ES-I3 (cell line): ENCODE data around the gene PABPC1L.
A peak's percentile ranks its signal among the peaks of the same experiment; 100 is the strongest.

Experiments used
- H3K36me3 ChIP-seq: 2 replicates; pipeline ENCODE4 v1.6.1; 2013; ENCODE audit warnings: mild to moderate bottlenecking, low read length, control low read depth, moderate library complexity; ENCODE audit not compliant: insufficient read depth
- H3K4me1 ChIP-seq: 2 replicates; pipeline ENCODE4 v1.6.1; 2013; ENCODE audit warnings: mild to moderate bottlenecking, control low read depth, low read length; ENCODE audit not compliant: insufficient read depth
- H3K9ac ChIP-seq: 2 replicates; pipeline ENCODE4 v1.6.1; 2013; ENCODE audit warnings: low read depth, mild to moderate bottlenecking, low read length, moderate library complexity
- H3K9me3 ChIP-seq: 2 replicates; pipeline ENCODE4 v1.6.1; 2013; ENCODE audit warnings: mild to moderate bottlenecking, low read length, moderate library complexity; ENCODE audit not compliant: control insufficient read depth, insufficient read depth

Gene PABPC1L

DNA sequence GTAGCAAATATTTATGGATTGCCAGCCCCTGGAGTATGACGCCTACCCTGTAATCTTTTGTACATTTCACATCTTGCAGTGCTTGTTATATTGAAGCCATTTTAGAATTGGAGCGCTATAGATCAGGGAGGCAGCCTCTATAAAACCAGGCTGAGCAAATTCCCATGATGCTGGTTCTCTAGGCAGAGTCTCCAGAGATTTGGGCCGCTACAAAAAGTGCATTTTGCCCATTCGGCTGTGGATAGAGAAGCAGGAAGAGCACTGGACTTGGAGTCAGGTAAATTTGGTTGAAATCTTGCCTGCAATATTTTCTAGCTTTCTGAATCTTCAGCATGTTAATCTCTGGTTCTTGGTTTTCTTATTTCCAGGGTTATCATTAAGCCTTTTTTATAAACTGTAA lies 22.4 kb upstream of the PABPC1L start:
- no peaks in the 10 kb centered on the region for H3K36me3 ChIP-seq
- peaks cover 10% of the 10 kb centered on the region; the same call in 1 of the 2 replicates for H3K4me1 ChIP-seq
- H3K9ac ChIP-seq: peak overlapping the region; percentile 99
- H3K9me3 ChIP-seq: no peaks in the 10 kb centered on the region

DNA sequence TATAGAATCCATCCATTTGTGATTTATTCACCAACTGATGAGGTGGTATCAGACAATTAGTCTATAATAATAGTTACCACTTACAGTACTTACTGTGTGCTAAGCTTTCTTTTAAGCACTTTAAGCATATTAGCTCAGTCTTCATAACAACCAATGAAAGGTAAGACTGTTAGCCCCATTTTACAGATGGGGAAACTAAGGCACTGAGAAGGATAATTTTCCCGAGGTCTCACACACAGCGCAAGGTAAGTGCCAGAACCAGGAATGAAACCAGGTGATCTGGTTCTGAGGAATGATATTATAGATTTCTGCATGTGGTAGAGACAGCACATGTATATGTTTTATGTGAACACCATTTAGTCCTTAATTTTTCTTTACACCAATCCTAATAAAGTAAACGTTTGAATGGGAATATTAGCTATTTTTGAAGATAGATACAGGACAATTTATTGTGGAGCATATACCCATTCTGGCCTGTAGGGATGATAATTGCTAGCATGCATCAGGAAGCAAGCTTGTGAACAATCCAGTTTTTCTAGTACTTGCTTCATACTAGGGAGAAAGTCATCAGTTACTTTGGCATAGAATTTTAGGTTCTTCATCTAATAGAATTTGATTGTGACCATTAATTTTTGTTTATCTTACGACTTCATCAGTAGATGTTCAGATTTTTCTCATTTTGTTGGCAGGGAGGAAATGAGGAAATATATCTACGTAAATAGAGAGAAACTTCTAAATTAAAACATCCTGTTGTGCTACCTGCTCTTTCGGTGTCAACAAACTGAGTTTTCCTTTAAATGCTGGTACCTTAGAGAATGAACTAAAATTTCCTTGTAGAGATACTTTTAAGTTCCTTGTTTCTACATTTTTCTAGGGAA lies 21.4 kb upstream of the PABPC1L start:
- H3K9ac ChIP-seq: no peak overlapping the region
- no peaks in the 10 kb centered on the region for H3K9me3 ChIP-seq
- H3K4me1 ChIP-seq: peaks cover 10% of the 10 kb centered on the region; the same call in 1 of the 2 replicates
- H3K36me3 ChIP-seq: no peaks in the 10 kb centered on the region

DNA sequence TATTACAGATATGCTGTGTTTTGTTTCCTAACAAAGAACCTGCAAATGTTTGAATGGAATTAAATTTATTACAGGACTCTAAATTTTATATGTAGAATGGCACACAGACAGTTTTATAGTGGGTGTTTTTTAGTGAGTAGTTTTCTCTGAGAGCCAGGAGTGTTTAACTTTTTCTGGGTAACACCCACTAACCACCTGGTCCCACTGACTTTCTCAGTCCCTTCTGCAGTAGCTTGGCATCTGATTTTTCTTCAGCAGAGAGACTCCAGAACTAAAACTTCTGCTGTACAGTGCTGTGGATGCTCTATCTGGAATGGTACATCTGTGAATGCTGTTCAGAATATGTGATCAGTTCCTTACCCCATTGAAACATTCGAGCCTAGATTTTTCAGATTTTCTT lies 18.0 kb upstream of the PABPC1L start:
- no peaks in the 10 kb centered on the region for H3K9me3 ChIP-seq
- H3K4me1 ChIP-seq: peaks cover 22% of the 10 kb centered on the region
- H3K9ac ChIP-seq: no peak overlapping the region
- H3K36me3 ChIP-seq: no peaks in the 10 kb centered on the region

DNA sequence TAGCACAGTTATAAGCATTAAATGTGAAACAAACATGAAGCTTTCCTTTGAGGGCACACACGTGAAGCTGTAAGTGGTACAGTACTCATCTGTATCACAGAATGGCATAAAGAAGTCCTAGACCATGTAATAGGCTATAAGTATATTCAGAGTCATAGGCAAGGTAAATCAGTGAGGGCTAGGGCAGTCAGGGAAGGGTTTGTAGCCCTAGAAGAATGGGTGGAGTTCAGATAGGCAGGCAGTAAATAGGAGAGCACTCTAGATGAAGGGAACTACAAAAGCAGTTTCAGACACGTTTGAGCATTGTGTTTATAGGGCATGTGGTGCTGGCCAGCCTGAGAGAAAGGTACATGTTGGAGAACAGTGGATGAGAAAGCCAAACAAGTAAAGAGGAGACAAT lies 14.9 kb upstream of the PABPC1L start:
- Histone ChIP-seq H3K4me1 (peaks cover 11% of the 10 kb centered on the region; the same call in 1 of the 2 replicates), H3K36me3 (no peaks in the 10 kb centered on the region; the same call in 1 of the 2 replicates), H3K9me3 (no peaks in the 10 kb centered on the region), H3K9ac (no peak overlapping the region)

DNA sequence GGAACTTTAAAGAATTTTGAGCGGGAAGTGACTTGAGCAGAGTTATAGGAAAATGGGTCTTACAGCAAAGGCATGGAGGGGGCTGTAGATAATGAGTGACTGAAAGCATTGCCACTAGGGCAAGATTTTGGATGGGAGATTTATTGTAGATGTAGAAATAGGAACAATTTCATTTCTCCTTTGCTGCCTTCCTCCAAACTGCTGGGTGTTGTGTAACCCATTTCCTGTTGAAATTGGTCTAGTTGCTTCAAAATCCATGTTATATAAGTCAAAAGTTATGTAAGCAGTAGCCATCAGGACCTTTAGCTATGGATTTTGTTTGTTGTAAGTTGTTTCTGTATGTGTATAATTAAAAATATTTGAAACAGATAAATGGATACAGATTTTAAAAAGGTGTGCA lies 13.3 kb upstream of the PABPC1L start:
- no peaks in the 10 kb centered on the region; the same call in 1 of the 2 replicates for H3K36me3 ChIP-seq
- H3K9ac ChIP-seq: no peak overlapping the region

DNA sequence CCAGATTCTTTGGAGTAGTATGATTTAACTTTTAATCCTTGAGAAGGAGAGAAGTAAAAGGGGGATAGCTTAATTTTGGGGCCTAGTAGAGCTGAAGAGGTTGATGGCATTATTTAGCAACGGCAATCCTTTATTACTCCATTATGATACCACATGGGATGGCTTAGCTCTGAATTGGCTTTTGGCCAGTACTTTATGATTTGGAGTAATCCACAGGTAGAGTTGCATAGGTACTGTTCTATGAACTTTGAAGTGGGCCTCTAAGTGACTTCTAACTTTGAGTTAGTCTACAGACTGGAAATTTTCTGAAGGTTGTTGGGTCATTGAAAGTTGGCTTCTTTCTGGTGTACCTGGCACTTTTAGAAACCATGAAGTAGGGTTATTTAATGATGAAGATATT lies 12.7 kb upstream of the PABPC1L start:
- Histone ChIP-seq H3K36me3 (no peaks in the 10 kb centered on the region; the same call in 1 of the 2 replicates), H3K4me1 (peaks cover 11% of the 10 kb centered on the region; the same call in 1 of the 2 replicates), H3K9me3 (no peaks in the 10 kb centered on the region), H3K9ac (no peak overlapping the region)

More for the DNA sequence above, 13.3 kb upstream of the PABPC1L start:
- H3K4me1 ChIP-seq: peaks cover 11% of the 10 kb centered on the region; the same call in 1 of the 2 replicates
- H3K9me3 ChIP-seq: no peaks in the 10 kb centered on the region

DNA sequence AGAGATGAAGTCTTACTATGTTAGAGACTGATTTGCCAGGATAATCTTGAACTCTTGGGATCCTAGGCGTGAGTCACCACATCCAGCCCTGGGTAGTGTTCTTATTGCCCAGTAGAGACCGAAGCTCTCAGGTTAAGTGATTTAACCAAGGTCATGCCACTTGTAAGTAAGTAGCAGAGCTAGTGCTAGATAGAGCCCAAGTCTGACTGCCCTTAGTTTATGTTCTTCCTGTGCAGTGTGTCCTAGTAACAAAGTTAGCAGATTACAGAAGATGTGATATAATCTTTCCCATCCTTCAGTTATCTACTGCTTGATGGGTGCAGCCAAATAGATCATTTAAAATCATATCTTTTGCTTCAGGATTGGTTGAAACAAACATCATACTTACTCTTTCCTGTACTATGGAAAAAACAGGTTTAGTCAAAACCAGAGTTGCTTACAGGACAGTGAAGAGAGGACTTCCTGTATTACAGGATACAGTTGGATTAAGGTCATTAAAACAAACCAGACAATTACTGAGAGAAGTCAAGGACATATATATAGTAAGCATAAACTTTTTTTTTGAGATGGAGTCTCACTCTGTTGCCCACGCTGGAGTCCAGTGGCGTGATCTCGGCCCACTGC lies 9.5 kb upstream of the PABPC1L start:
- Histone ChIP-seq H3K4me1 (peaks cover under 1% of the 10 kb centered on the region; the same call in 1 of the 2 replicates), H3K9me3 (no peaks in the 10 kb centered on the region), H3K36me3 (peaks cover 11% of the 10 kb centered on the region), H3K9ac (no peak overlapping the region)

DNA sequence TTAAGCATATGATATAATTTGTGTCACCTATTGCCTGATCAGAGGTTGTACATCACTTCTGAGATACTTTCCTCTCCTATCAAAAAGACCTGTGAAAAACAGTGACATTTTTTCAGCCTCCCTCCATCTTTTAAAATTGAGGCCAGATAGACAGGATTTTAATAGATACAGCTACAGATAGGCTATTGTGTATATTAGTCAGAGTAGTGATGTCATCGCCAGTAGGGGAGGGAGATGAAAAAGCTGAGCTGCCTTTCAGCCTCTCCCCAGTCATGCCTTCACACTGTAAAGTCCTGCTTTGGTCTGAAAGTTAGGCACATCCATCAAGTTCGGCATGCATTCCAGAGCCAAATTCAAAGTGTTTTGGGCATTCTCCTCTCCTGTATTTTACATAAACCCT lies 7.9 kb upstream of the PABPC1L start:
- Histone ChIP-seq H3K9ac (no peak overlapping the region), H3K9me3 (no peaks in the 10 kb centered on the region), H3K36me3 (peaks cover 24% of the 10 kb centered on the region), H3K4me1 (no peaks in the 10 kb centered on the region)

DNA sequence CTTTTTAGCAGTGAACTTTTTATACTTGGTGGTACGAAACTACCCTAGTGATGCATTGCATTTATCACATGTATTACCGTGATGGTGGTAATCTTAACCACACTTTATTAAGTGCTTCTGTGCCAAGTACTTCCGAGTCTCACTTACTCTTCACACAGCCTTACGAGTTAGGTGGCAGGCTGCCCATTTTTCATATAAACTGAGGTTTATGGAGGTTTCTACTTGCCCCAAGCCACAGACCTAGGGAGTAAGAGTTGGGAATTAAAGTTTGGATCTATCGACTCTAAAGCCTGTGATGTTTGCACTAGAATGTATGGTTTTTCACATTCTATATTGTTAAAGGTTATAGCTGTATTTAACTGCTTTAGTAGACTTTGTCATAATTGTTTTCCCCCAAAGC lies 5.5 kb upstream of the PABPC1L start:
- Histone ChIP-seq H3K9ac (no peak overlapping the region), H3K4me1 (peaks cover 8% of the 10 kb centered on the region; the same call in 1 of the 2 replicates), H3K9me3 (no peaks in the 10 kb centered on the region), H3K36me3 (peaks cover 24% of the 10 kb centered on the region)

DNA sequence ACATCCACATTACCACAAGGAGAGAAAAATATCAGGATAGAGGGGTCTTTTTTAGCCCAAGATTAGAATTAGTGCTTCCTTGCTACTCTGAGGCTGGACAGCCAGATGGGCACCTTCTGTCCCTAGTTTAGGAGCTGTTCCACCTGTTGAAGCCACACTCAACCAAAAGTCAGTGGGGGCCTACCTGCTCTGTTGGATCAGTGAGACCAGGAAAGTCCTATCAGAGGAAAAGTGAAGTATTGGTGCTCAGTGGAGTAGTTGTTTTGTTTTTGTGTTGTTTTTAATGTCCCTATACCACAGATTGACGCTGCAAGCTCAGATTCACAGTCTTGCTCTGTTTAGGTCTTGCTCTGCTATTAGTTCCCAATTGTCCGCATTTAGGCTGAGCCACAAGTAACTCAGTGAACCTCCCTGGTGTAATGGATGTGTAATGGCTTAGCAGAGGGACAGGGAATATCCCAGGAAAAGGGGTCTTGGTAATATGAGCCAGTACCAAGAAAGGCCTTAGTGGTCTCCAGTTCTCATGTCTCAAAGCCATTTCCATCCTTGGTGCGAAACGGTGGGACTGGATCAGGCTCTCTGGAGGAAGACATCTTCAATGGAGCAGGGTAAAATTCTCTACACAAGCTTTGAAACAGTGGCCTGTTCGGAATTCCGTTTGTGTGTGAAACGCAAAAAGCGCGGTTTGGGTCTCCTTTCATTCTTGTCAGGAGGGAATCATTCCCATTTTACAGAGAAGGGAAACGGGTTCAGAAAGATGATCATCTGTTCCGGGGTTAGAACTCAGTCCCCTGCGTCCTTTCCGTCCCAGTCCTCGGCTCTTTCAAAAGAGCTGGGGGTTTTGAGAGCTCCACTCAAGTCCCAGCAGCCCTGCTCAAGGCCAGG lies 631 bp upstream of the PABPC1L start:
- H3K9ac ChIP-seq: peak overlapping the region; percentile 86; the same call in 1 of the 2 replicates
- H3K9me3 ChIP-seq: no peaks in the 10 kb centered on the region
- H3K36me3 ChIP-seq: peaks cover 32% of the 10 kb centered on the region
- H3K4me1 ChIP-seq: peaks cover 14% of the 10 kb centered on the region

DNA sequence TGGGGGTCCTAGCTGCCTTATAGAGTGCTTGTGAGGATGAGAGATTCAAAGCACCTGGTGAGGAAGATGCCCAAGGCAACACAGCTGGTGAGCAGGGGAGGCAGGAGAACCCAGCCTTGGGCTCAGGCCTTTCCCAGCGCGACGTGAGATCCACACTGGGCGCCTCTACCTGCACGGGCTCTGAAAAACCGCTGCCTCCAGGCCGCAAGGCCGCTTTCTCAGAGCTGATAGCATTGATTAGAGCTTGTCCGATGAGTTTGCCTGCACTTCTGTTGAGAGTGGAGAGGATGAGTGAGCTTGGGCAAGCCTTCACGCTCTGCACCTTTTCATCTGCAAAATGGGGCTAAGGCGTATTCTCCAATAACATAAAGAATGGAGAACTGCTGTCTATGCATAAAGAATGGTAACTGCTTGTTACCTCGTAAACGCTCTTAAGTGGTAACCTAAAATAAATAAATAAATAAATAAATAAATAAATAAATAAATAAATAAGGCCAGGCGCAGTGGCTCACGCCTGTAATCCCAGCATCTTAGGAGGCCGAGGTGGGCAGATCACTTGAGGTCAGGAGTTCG lies 916 bp downstream of the PABPC1L start:
- peaks cover 14% of the 10 kb centered on the region for H3K4me1 ChIP-seq
- no peaks in the 10 kb centered on the region for H3K9me3 ChIP-seq
- H3K9ac ChIP-seq: peak overlapping the region; percentile 86
- H3K36me3 ChIP-seq: peaks cover 29% of the 10 kb centered on the region

DNA sequence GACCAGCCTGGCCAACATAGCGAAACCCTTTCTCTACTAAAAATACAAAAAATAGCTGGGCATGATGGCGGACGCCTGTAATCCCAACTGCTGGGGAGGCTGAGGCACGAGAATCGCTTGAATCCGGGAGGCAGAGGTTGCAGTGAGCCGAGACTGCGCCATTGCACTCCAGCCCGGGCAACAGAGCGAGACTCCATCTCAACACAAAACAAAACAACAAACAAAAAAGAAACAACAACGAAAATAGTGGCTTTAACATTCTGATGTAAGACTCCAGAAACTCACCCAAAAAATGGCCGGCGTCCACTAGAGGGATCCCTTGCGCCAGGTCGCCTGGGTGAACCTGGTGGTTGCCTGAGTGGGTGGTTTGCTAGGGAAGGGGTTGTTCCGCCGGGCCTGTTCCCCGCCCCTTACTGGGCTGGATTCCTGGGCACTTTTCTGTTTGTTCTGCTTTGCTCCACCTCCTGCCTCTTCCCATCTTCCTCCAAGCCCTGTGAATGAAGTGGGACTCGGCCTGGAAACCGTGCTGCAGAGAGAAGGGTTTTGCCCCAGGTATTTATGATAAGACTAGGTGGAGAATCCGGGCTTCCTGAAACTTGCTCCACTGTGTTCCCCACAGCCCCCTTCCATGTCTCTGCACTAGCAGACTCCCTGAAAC lies 1.5 kb downstream of the PABPC1L start:
- no peaks in the 10 kb centered on the region for H3K9me3 ChIP-seq

DNA sequence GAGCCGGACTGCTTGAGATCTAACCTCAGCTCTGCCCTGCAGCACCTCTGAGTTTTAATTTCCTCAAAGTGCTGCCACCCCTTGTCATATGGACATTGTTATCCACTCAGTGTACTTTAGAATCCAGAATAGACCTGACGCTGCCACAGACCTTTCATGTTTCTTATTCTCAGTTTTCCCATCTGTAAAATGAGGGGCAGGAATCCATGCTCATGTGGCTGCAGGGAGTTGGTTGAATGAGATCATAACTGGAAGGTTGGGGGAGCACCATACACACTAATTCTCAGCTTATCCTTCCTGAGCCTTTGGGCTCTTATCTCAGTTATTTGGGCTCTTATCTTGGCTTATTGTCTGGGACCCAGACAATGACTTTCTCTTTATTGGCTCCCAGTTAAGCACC lies 2.3 kb downstream of the PABPC1L start:
- peaks cover 14% of the 10 kb centered on the region for H3K4me1 ChIP-seq
- H3K9me3 ChIP-seq: no peaks in the 10 kb centered on the region
- H3K36me3 ChIP-seq: peaks cover 19% of the 10 kb centered on the region
- no peak overlapping the region for H3K9ac ChIP-seq

More for the DNA sequence above, 1.5 kb downstream of the PABPC1L start:
- peaks cover 24% of the 10 kb centered on the region for H3K36me3 ChIP-seq
- H3K4me1 ChIP-seq: peaks cover 14% of the 10 kb centered on the region
- H3K9ac ChIP-seq: peak overlapping the region; percentile 86
